GM18499 (cell line): Measurements from ENCODE around the gene FAM110C.
"Not testable (repeated sequence)": the region's sequence is repeated elsewhere in the genome, so short reads cannot be mapped to it uniquely, and the experiment has no call there.

Source experiments
- ATAC-seq: cut with Tn5 transposase; IDR thresholded peaks from one replicate; pipeline ENCODE4 v1.9.1; 2021; ENCODE audit warnings: moderate number of reproducible peaks; ENCODE audit not compliant: insufficient read depth, unreplicated experiment

The FAM110C gene

DNA sequence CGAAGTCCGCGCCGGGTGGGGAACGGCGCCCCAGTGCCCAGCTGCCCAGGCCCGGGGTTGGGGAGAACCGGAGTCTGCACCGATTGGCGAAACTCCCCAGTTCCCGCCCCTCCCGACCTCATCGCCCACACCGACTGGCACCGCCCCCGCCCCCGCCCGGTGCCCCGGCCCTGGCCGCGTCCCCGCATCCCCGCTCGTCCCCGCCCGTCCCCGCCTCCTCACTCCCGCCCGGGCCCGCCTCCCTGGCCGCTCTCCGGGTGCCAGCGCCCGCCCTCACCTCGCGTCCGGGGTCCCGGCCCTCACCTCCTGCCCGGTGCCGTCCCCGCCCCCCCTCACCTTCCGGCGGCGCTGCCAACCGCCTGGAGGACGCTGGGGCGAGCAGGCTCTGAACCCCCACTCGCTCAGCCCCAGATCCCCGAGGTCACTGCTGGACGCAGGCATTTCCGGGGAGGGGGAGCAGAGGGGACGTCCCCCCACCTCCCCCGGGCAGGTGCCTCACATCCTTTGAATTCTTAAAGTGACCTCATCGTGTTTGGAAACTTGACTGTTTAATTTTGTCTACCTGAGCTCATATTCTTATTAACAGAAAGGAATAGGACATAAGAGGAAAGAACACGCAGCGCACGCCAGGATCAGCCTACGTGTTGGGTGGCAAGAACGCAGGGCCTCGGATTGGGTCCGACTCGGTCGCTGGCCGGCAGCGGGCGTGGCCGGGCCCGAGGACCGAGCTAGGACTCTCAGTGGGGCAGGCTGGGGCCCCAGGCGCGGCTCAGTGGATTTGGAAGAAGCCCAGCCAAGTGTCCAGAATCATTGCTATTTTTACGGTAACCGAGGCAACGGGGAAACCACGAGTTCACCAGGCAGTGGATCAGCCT lies at the start of gene FAM110C:
FAM110C (minus strand) TSS at position 35 of the 875 bp plus-strand sequence. CDS start 120 bp downstream, outside the sequence.
- ATAC-seq, result no peak

DNA sequence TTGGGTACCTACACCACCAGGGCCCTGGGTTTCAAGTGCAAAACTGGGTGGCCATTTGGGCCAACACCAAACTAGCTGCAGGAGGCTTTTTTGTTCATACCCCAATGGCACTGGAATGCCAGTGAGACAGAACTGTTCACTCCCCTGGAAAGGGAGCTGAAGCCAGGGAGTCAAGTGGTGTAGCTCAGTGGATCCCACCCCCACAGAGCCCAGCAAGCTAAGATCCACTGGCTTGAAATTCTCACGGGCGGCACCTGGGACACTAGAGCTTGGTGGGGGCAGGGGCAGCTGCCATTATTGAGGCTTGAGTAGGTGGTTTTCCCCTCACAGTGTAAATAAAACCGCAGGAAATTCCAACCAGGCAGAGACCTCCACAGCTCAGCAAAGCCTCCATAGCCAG lies 46.0 kb upstream of the FAM110C start:
- ATAC-seq, result no peak

DNA sequence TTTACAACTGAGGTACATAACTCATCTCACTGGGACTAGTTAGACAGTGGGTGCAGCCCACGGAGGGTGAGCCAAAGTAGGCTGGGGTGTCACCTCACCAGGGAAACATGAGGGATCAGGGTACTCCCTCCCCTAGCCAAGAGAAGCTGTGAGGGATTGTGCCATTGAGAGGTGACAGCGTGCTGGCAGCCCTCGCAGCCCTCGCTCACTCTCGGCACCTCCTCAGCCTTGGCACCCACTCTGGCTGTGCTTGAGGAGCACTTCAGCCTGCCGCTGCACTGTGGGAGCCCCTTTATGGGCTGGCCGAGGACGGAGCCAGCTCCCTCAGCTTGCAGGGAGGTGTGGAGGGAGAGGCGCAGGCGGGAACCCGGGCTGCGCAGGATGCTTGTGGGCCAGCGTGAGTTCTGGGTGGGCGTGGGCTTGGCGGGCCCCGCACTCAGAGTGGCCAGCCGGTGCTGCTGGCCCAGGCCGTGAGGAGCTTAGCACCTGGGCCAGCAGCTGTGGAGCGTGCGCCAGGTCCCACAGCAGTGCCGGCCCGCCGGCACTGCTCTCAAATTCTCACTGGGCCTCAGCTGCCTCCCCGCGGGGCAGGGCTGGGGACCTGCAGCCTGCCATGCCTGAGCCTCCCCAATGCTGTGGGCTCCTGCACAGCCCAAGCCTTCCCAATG lies 44.5 kb upstream of the FAM110C start:
- no peak for ATAC-seq

DNA sequence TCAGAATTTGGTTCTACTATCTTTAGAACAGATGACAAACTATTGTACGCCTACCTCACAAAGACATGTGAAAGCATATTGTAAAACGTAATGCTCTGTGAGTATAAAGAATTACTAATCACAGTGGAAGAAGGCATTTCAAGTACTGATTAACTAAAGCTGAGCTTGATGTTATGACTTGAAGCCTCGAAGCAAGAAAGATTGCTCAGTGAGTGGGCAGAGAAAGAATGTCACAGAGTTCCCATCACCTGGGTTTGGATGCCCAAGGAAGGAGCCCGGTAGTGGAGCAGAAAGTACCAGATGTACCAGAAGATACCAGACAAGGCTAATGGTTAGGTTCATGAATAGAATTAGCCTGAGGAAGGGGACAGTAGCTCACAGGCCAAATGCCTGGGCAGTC lies 39.5 kb upstream of the FAM110C start:
- no peak for ATAC-seq

- ATAC-seq, result no peak
These were observed 37.8 kb upstream of the FAM110C start for GRCh38 chr2:84121-84520.

DNA sequence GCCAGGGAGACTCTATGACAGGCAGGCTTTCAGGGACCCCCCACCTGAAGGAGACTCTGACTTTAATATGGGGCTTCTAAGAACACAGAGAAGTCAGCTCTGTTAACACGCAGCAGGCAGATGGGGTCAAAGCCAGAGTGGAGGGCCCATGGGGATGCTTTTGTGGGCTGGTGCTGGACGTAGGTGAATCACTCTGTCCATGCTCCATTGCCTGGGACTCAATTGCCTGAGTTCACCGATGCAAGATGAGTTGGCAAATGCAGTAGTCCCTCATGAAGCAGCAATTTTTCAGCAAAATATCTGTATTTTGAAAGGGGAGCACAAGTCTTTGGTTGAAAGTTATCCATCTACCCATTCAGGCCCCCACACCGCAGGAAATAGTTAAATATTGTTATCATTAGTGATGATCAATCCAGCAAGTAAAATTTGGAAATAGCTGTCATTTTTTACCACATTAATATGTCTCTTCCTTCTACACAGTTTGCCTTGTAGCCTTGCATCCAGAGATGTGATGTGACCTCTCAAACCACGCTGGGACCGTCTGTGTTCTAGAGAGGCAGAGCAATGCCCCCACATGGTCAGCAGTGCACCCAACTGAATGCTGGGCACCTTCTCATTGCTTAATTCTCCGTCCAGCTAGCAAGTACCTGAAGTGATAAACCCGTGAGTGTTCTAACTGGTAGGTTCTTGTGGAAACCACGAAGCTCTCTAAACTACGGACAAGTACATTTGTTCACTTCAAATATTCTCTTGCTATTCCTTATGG lies 34.8 kb upstream of the FAM110C start:
- no peak for ATAC-seq

- no peak for ATAC-seq
These were observed 34.1 kb upstream of the FAM110C start for GRCh38 chr2:80378-80777.

DNA sequence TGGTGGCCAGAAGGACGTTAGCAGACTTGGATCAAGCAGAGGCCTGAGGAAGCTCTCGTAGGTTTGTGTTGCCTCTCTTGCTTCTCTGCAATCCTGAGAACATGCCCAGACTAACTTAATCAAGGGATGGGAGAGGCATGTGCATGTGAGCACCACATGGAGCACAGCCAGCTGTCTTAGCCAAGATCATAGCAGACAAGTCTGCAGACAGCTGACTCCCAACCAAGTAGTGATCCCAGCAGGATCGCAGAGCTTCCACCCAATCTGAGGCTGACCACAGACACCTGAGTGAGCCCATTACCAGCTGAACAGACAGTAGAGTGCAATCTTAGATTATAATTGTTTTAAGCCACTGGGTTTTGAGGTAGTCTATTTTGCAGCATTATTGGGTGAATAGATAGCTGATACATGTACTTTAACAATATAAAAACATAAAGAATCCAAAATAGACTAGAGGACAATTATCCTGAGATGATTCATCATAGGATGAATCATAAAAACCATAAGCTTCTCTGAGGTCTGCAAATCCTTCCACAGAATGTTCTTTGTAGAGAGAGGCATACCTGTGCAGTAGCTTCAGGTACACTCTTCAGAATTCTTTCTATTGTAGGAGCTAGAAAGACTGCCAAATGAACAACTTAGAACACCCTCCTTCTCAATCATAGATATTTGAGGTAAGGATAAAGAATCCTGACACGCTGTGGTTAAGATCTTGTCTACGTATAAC lies 25.2 kb upstream of the FAM110C start:
- ATAC-seq, result no peak

- ATAC-seq, result no peak
These were observed 23.4 kb upstream of the FAM110C start for GRCh38 chr2:69366-70344.

- ATAC-seq, result not testable (repeated sequence)
These were observed 22.3 kb upstream of the FAM110C start for GRCh38 chr2:68637-69036.

GRCh38 chr2:66853-67252 lies 20.5 kb upstream of the FAM110C start:
- ATAC-seq, result no peak

DNA sequence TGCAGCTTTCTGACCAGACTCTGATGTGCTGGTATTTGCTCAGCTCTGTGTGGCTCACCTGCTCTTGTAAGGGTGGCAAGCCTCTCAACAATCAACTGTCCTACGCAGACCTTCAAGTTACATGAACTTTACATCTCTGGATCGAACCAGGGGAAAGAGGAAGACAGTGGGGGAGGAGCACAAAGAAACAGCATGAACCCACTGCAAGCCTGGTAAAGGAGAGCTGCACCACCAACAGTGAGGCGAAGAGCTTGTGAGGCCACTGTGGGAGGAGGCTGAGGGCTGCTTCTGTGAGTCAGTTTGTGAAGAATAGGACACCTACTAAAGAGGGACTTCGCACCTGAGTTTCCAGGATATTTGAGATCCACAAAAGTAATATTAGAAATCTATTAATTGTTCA lies 18.8 kb upstream of the FAM110C start:
- no peak for ATAC-seq

GRCh38 chr2:55587-56448 lies 9.5 kb upstream of the FAM110C start:
- ATAC-seq, result no peak

GRCh38 chr2:51613-52012 lies 5.3 kb upstream of the FAM110C start:
- no peak for ATAC-seq

GRCh38 chr2:47737-48136 lies 1.4 kb upstream of the FAM110C start:
- ATAC-seq, result no peak

GRCh38 chr2:47346-47725 lies 1.0 kb upstream of the FAM110C start:
- ATAC-seq, result no peak

GRCh38 chr2:46131-46470 lies 204 bp downstream of the FAM110C start:
- ATAC-seq, result no peak

DNA sequence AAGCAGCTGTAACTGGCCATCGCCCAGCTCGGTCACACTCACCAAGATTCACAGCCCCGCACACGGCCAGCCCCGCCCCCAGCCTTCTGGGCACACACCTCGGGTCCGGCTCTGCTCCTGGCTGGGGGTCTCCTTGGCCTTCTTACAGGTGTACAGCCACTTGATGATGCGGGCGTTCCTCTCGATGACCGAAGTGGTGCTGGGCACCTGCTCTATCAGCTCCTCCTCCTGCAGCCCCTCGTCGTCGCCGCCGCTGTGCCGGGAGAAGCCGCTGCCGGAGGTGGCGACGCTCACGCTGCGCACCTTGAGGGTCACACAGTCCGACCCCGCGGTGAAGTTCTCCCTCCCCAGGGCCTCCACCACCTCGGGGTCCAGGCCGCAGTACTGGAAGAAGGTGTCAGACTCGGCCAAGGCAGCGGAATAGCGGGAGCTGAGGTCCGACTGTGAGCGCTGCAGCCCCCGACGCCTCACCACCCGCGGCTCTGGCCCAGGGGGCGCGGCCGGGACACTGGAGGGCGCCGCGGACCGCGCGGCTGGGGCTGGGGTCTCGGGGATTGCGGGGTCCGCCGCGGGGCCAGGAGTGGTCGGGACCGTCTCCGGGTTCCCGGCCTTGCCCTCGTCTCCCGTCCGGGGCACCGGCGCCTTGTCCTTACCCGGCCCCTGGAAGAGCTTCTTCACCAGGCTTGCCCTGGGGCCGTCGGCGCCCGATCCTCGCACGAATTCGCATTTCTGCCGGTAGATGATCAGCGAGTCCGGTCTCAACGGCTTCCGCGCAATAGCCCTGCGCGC lies 769 bp downstream of the FAM110C start:
- ATAC-seq, result no peak
